Aorta (tissue), 5 donors: ENCODE measurements around the gene PDE1A. TPM values are rescaled to one million over a fixed set of nuclear protein-coding genes. Genes with fewer than 3 reads are reported as not detected.

ENCODE experiments used
- ATAC-seq: fragments of 200-7000 bp; cut with Tn5 transposase; one replicate; pipeline ENCODE4 v1.9.1; 2022; ENCODE audit warnings: moderate library complexity; ENCODE audit not compliant: low FRiP score
- DNase-seq, 2 donors: peaks; one replicate each; pipeline ENCODE4 v3.0.0-alpha.2; 2020
- H3K27ac ChIP-seq, 2 donors: one replicate each; pipeline ENCODE4 v1.5.1; 2013; ENCODE audit warnings: low read length in 2 of 2, mild to moderate bottlenecking in 2 of 2, moderate library complexity in 2 of 2, control low read depth in 1 of 2, inconsistent platforms in 1 of 2, low read depth in 1 of 2
- H3K27me3 ChIP-seq, 2 donors: one replicate each; pipeline ENCODE4 v1.6.1; 2013; ENCODE audit warnings: control low read depth in 1 of 2, low read length in 1 of 2, mild to moderate bottlenecking in 1 of 2, moderate library complexity in 1 of 2; ENCODE audit not compliant: insufficient read depth in 2 of 2, control insufficient read depth in 1 of 2
- H3K36me3 ChIP-seq, 2 donors: one replicate each; pipeline ENCODE4 v1.6.1; 2013; ENCODE audit warnings: control low read depth in 1 of 2, low read length in 1 of 2, mild to moderate bottlenecking in 1 of 2; ENCODE audit not compliant: insufficient read depth in 2 of 2, control insufficient read depth in 1 of 2
- H3K4me1 ChIP-seq, 2 donors: one replicate each; pipeline ENCODE4 v1.6.1; 2013; ENCODE audit warnings: low read length in 2 of 2, control low read depth in 1 of 2, mild to moderate bottlenecking in 1 of 2, moderate library complexity in 1 of 2; ENCODE audit not compliant: insufficient read depth in 2 of 2, control insufficient read depth in 1 of 2
- H3K4me3 ChIP-seq, 2 donors: one replicate each; pipeline ENCODE4 v1.5.1; 2013; ENCODE audit warnings: low read length in 2 of 2, control low read depth in 1 of 2, mild to moderate bottlenecking in 1 of 2
- H3K9me3 ChIP-seq: one replicate; pipeline ENCODE4 v1.6.1; 2013; ENCODE audit warnings: mild to moderate bottlenecking, low read length; ENCODE audit not compliant: control insufficient read depth
- WGBS, 2 donors: extraction: QIAGEN DNeasy Blood & Tissue Kit; methylation state at CpG; one replicate each; pipeline ENCODE4 v1.1.7; 2013; 5-methylcytosine and 5-hydroxymethylcytosine counted together
- intact Hi-C, 2 donors: fragments of 100-400 bp; cut with DNase I; formaldehyde crosslinking; loops; one replicate each; pipeline versions ENCODE4 v1.14.2 to v1.15.0; 2022
- polyA plus RNA-seq, 2 donors: library from polyadenylated mRNA; stranded (reverse); fragments of 200-250 nt; gene quantifications; one replicate each; pipeline ENCODE4 v1.2.3, GENCODE V29; 2013
- total RNA-seq, 2 donors: library from RNA; stranded (reverse); fragmentation: NEBNext Ultra II Directional; extraction: Animal tissue kit (Norgen Biotek cat#: 25700); gene quantifications; one replicate each; pipeline ENCODE4 v1.2.1, GENCODE V29; 2021
- donor health status: healthy with polysubstance abuse.
- donor health status: Bipolar disorder and iron deficiency.
- donor health status: DM: no; HTN: no; CAD: no.
- donor health status: DM: no; HTN: no; CAD: no.
- donor health status: DM: yes; HTN: yes; CAD: no.

The PDE1A gene
- total and polyA plus RNA-seq, 4 donors = 17.1 to 34.1 (median 27.6) TPM

DNA sequence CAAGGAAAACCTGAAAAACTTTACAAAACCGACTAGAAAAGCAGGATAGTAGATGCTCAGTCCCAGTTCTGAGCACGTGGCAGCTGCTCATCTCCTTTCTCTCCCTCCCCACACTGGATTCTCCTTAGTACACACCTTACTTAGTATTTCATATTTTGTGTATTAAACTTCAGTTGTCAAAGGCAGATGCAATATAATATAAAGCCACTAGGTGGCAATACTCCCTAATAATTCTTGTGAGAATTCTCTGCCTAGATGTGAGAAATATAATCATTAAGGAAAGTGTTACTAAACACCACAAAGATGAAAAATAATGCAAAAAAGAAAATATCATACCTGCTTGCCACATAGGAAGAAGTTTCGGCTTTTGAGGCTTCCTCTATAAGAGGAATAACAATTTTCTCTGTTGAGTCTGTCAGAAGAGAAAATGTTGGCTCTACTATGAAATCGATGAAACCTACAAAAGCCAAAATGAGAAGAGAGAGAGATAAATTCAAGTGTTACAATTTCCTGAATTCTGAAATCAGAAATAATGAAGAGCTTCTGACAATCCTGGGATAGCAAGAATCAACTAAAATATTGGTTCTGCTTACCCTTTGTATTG lies 240.6 kb downstream of the PDE1A start:
- peaks cover 2% of the 10 kb centered on the region for H3K9me3 ChIP-seq
- ATAC-seq (peak; percentile 80), DNase-seq (no peak)
- no peak overlapping the region for H3K27ac ChIP-seq
- no peaks in the 10 kb centered on the region for H3K4me1 ChIP-seq
- peaks cover 0 to 2% of the 10 kb centered on the region in 2 donors for H3K36me3 ChIP-seq
- intact Hi-C loops = loop anchor here (1.0 to 2.0 kb wide), 2 partner anchors 463 kb away; no protein-coding TSS in a partner anchor
- no peak overlapping the region for H3K4me3 ChIP-seq
- WGBS, 2 donors = 31 to 33% methylated on average over 4 of the region's 4 CpGs
- no peaks in the 10 kb centered on the region for H3K27me3 ChIP-seq

DNA sequence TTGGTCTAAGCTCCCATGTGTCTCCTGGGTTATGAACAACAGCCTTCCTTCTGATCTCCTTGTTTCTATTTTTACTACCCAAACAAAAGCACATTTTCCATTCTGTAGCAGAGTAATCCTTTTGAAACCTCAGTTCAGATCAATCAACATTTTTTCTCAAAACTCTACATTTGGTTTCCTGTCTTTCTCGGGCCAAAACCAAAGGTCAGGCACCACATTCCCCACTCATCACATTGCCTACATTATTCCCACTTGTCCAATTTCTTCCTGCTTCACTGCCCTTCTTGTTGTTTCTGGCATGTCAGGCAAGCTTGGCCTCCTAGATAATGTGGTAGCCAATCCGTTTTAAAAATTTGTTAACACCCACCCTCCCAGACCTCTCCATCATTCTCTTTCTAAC lies 244.4 kb downstream of the PDE1A start:
- no peak overlapping the region for H3K27ac ChIP-seq
- H3K36me3 ChIP-seq = peaks cover 0 to 4% of the 10 kb centered on the region in 2 donors
- H3K4me3 ChIP-seq = no peak overlapping the region
- ATAC-seq (no peak), DNase-seq (no peak)
- WGBS, 2 donors = 49 to 53% methylated on average over 2 of the region's 2 CpGs
- intact Hi-C loops = no loop called here
- no peaks in the 10 kb centered on the region for H3K4me1 ChIP-seq
- H3K9me3 ChIP-seq = peaks cover 2% of the 10 kb centered on the region
- no peaks in the 10 kb centered on the region for H3K27me3 ChIP-seq

DNA sequence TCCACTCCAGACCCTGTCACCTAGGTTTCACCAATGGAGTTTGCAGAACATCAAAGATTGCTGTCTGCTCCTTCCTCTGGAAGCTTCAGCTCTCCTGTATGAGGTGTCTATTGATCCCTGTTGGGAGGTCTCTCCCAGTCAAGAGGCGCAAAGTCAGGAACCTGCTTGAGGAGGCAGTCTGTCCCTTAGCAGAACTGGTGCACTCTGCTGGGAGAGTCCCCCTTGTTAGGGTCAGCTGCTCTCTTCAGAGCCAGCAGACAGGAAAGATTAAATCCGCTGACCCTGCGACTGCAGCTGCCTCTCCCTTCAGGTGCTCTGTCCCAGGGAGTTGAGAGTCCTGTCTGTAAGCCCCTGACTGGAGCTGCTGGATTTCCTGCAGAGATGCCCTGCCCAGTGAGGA lies 245.5 kb downstream of the PDE1A start:
- no peaks in the 10 kb centered on the region for H3K4me1 ChIP-seq
- no peak overlapping the region for H3K4me3 ChIP-seq
- H3K9me3 ChIP-seq = peaks cover 2% of the 10 kb centered on the region
- peaks cover 0 to 4% of the 10 kb centered on the region in 2 donors for H3K36me3 ChIP-seq
- intact Hi-C loops = no loop called here
- DNase-seq = no peak
- 86 to 91% methylated on average over 3 of the region's 3 CpGs for WGBS, 2 donors
- H3K27me3 ChIP-seq = no peaks in the 10 kb centered on the region
- no peak overlapping the region for H3K27ac ChIP-seq
- peak; percentile 19 for ATAC-seq

DNA sequence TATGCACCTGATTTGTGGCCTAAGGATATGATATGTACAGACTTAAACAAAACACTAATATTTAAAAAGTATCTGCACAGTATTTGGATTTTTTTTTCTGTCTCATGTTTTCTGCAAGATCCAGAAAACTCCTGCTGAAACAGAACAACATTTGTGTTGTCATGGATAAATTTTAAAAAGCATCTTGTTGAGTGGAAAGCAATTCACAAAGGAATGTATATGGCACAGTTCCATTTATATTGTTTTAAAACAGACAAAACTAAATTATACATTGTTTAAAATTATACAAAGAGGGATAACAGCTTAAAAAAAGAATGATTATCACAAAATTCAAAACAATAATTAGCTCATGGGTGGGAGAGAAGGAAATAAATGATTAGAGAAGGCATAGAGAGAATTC lies 247.7 kb downstream of the PDE1A start:
- intact Hi-C loops = no loop called here
- ATAC-seq = no peak

DNA sequence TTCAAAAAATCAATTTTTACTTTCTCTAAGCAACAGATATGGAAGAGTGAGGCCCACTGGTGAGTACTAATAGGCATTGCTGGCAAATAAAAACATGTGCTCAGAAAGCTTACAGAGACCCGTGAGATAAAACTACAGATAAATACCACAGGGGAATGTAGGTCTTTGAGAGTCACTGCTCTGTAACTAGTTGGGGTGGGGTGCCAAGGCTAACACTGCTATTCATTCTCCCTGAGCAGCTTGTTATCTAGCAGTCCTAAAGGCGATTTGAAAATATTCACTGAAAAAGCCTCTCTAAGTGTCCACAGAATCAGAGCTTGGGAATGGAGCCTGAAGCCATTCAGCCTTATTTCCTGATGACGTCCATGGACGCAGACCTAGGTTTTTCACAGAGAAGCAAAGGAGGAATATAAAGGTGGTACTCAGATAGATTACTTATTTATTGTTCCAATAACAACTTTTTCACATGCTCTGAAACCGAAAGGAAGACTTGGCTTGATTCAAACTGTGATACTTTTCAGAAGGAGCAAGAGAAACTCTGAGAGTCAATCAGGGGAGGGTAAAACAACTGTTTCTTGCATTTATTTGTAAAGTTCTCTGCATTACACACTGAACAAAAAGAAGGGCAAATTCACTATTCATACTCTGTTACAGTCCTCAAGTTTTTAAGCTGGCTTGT lies 252.8 kb downstream of the PDE1A start:
- Histone ChIP-seq H3K9me3 (no peaks in the 10 kb centered on the region), H3K4me3 (no peak overlapping the region), H3K36me3 (peaks cover 0 to 5% of the 10 kb centered on the region in 2 donors), H3K27me3 (no peaks in the 10 kb centered on the region), H3K27ac (no peak overlapping the region), H3K4me1 (no peaks in the 10 kb centered on the region)
- ATAC-seq (no peak), DNase-seq (no peak)
- WGBS, 2 donors = 35 to 53% methylated on average over 5 of the region's 5 CpGs
- intact Hi-C loops = no loop called here

More for the DNA sequence above, 247.7 kb downstream of the PDE1A start:
- peaks cover 0 to 2% of the 10 kb centered on the region in 2 donors for H3K36me3 ChIP-seq
- H3K27ac ChIP-seq = no peak overlapping the region
- DNase-seq = no peak
- no peak overlapping the region for H3K4me3 ChIP-seq
- peaks cover 2% of the 10 kb centered on the region for H3K9me3 ChIP-seq
- H3K4me1 ChIP-seq = no peaks in the 10 kb centered on the region
- H3K27me3 ChIP-seq = no peaks in the 10 kb centered on the region

GRCh38 chr2:182170341-182170740 lies 256.5 kb downstream of the PDE1A start:
- 90 to 92% methylated on average over 3 of the region's 3 CpGs for WGBS, 2 donors
- no peak for DNase-seq
- H3K27me3 ChIP-seq = no peaks in the 10 kb centered on the region
- no peaks in the 10 kb centered on the region for H3K9me3 ChIP-seq
- H3K36me3 ChIP-seq = peaks cover 0 to 2% of the 10 kb centered on the region in 2 donors
- intact Hi-C loops = no loop called here
- H3K4me1 ChIP-seq = peaks cover 0 to 3% of the 10 kb centered on the region in 2 donors
- H3K4me3 ChIP-seq = no peak overlapping the region
- H3K27ac ChIP-seq = no peak overlapping the region
- ATAC-seq = no peak

- Histone ChIP-seq H3K9me3 (no peaks in the 10 kb centered on the region), H3K27ac (no peak overlapping the region), H3K4me1 (peaks cover 0 to 3% of the 10 kb centered on the region in 2 donors), H3K4me3 (no peak overlapping the region), H3K27me3 (no peaks in the 10 kb centered on the region), H3K36me3 (peaks cover 0 to under 1% of the 10 kb centered on the region in 2 donors)
- ATAC-seq = no peak
- 87 to 91% methylated on average over 4 of the region's 4 CpGs for WGBS, 2 donors
- DNase-seq = no peak
- intact Hi-C loops = no loop called here
These were observed 259.0 kb downstream of the PDE1A start for GRCh38 chr2:182167882-182168281.

- no peaks in the 10 kb centered on the region for H3K36me3 ChIP-seq
- no peak overlapping the region for H3K27ac ChIP-seq
- no peak for ATAC-seq
- H3K4me3 ChIP-seq = no peak overlapping the region
- peaks cover 0 to 3% of the 10 kb centered on the region in 2 donors for H3K4me1 ChIP-seq
- H3K27me3 ChIP-seq = no peaks in the 10 kb centered on the region
- intact Hi-C loops = no loop called here
- DNase-seq = no peak
- 28 to 30% methylated on average over 2 of the region's 2 CpGs for whole genome bisulfite sequencing, 2 donors
- no peaks in the 10 kb centered on the region for H3K9me3 ChIP-seq
These were observed 260.0 kb downstream of the PDE1A start for GRCh38 chr2:182166841-182167240.

DNA sequence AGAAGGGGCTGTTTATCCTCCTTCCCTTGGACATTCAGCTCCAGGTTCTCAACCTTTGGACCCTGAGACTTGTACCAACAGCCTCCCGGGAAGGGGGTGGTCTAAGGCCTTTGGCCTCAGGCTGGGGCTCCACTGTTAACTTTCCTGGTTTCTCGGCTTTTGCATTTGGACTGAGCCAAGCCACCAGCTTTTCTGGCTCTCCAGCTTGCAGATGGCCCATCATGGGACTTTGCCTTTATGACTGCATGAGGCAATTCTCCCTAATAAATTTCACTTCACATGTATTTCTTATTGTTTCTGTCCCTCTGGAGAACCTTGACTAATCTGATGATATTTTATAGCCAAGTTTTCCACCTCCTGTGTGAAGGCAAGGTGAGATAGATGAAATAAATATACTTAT lies 260.4 kb downstream of the PDE1A start:
- intact Hi-C loops = no loop called here
- WGBS, 2 donors = 95 to 98% methylated on average over 2 of the region's 2 CpGs
- Histone ChIP-seq H3K27me3 (no peaks in the 10 kb centered on the region), H3K4me1 (peaks cover 0 to 3% of the 10 kb centered on the region in 2 donors), H3K27ac (no peak overlapping the region), H3K9me3 (no peaks in the 10 kb centered on the region), H3K36me3 (no peaks in the 10 kb centered on the region), H3K4me3 (no peak overlapping the region)
- DNase-seq (no peak), ATAC-seq (no peak)
